IMR-90 (cell line): ENCODE measurements around the gene CHD2. TPM values are rescaled to one million over a fixed set of nuclear protein-coding genes. Genes with fewer than 3 reads are reported as not detected.
A peak's percentile ranks its signal among the peaks of the same experiment; 100 is the strongest.

Experiments
- ATAC-seq: fragments of 200-7000 bp; cut with Tn5 transposase; 2 replicates; pipeline ENCODE4 v1.9.1; 2020; ENCODE audit warnings: low read depth, mild to moderate bottlenecking, moderate library complexity
- BruUV-seq: library from RNA; stranded (reverse); fragments of 400-500 nt; replicated peaks from 2 replicates; lab custom pipeline; 2021; lab: Mats Ljungman, UMichigan
- CTCF ChIA-PET: fragments of 300-600 bp; formaldehyde crosslinking; extraction: SDS; loops from one replicate; lab custom pipeline; 2021; ENCODE audit warnings: antibody characterized with exemption; lab: Yijun Ruan, JAX
- POLR2A ChIA-PET: fragments of 300-600 bp; sonication (Branson Sonifier 250); formaldehyde crosslinking; loops from one replicate; lab custom pipeline; 2022; ENCODE audit warnings: antibody characterized with exemption; ENCODE audit not compliant: unreplicated experiment; lab: Charles Lee
- DNase-seq: peaks from one replicate; pipeline ENCODE4 v3.0.0; 2013
- H2AFZ ChIP-seq: replicated peaks from 2 replicates; pipeline ENCODE3; 2013; ENCODE audit warnings: low read length, mild to moderate bottlenecking; ENCODE audit not compliant: poor library complexity
- H2AK5ac ChIP-seq: 2 replicates; pipeline ENCODE4 v1.6.1; 2013; ENCODE audit warnings: low read depth, low read length, inconsistent platforms
- H2AK9ac ChIP-seq: replicated peaks from 2 replicates; pipeline ENCODE3; 2013; ENCODE audit warnings: mild to moderate bottlenecking, low read depth, low read length, moderate library complexity; ENCODE audit not compliant: poor library complexity
- H2BK120ac ChIP-seq: 2 replicates; pipeline ENCODE4 v1.6.1; 2013; ENCODE audit warnings: low read depth, low read length, inconsistent platforms
- H2BK15ac ChIP-seq: 3 replicates; pipeline ENCODE4 v1.6.1; 2013; ENCODE audit warnings: low read depth, low read length, inconsistent platforms
- H2BK20ac ChIP-seq: 2 replicates; pipeline ENCODE4 v1.6.1; 2013; ENCODE audit warnings: low read depth, mild to moderate bottlenecking, inconsistent platforms, low read length, moderate library complexity
- H2BK5ac ChIP-seq: 2 replicates; pipeline ENCODE4 v1.6.1; 2013; ENCODE audit warnings: mild to moderate bottlenecking, low read depth, low read length, inconsistent platforms; ENCODE audit not compliant: poor library complexity, severe bottlenecking
- H3K14ac ChIP-seq: replicated peaks from 2 replicates; pipeline ENCODE4 v1.6.1; 2013; ENCODE audit warnings: low read depth, low read length, inconsistent platforms
- H3K18ac ChIP-seq: 2 replicates; pipeline ENCODE4 v1.6.1; 2013; ENCODE audit warnings: low read depth, low read length, control low read depth
- H3K23ac ChIP-seq: 2 replicates; pipeline ENCODE4 v1.6.1; 2013; ENCODE audit warnings: low read depth, low read length, inconsistent platforms
- H3K27ac ChIP-seq: 2 replicates; pipeline ENCODE4 v1.5.1; 2013; ENCODE audit warnings: mild to moderate bottlenecking, control low read depth, low read length; ENCODE audit not compliant: insufficient read depth
- H3K27me3 ChIP-seq: 2 replicates; pipeline ENCODE4 v1.6.1; 2013; ENCODE audit warnings: low read length; ENCODE audit not compliant: control insufficient read depth, insufficient read depth
- H3K36me3 ChIP-seq: 2 replicates; pipeline ENCODE4 v1.6.1; 2013; ENCODE audit warnings: low read length, mixed read lengths; ENCODE audit not compliant: control insufficient read depth, insufficient read depth
- H3K4ac ChIP-seq: 2 replicates; pipeline ENCODE4 v1.6.1; 2013; ENCODE audit warnings: low read depth, low read length, inconsistent platforms
- H3K4me1 ChIP-seq: 2 replicates; pipeline ENCODE4 v1.6.1; 2013; ENCODE audit warnings: low read length, mixed read lengths; ENCODE audit not compliant: control insufficient read depth, insufficient read depth
- H3K4me2 ChIP-seq: 2 replicates; pipeline ENCODE4 v1.6.1; 2013; ENCODE audit warnings: low read depth, mild to moderate bottlenecking, control low read depth, low read length, moderate library complexity
- H3K4me3 ChIP-seq: 2 replicates; pipeline ENCODE4 v1.5.1; 2013; ENCODE audit warnings: low read depth, mild to moderate bottlenecking, control low read depth, low read length, moderate library complexity; ENCODE audit not compliant: insufficient read depth
- H3K56ac ChIP-seq: 2 replicates; pipeline ENCODE4 v1.6.1; 2013; ENCODE audit warnings: low read length, inconsistent platforms; ENCODE audit not compliant: insufficient read depth; ENCODE audit errors: extremely low read depth
- H3K79me1 ChIP-seq, 2 experiments: 2 replicates each; pipeline ENCODE4 v1.6.1; 2013; ENCODE audit warnings: low read length in 2 of 2, inconsistent platforms in 1 of 2, low read depth in 1 of 2
- H3K9ac ChIP-seq: 2 replicates; pipeline ENCODE4 v1.6.1; 2013; ENCODE audit warnings: low read depth, low read length, control low read depth
- H3K9me1 ChIP-seq: 2 replicates; pipeline ENCODE4 v1.6.1; 2013; ENCODE audit warnings: low read length, inconsistent platforms; ENCODE audit not compliant: insufficient read depth
- H3K9me3 ChIP-seq: 2 replicates; pipeline ENCODE4 v1.6.1; 2013; ENCODE audit warnings: low read length; ENCODE audit not compliant: control insufficient read depth, insufficient read depth
- H4K20me1 ChIP-seq: 2 replicates; pipeline ENCODE4 v1.6.1; 2013; ENCODE audit warnings: low read length, inconsistent platforms; ENCODE audit not compliant: insufficient read depth
- H4K5ac ChIP-seq: 2 replicates; pipeline ENCODE4 v1.6.1; 2013; ENCODE audit warnings: mild to moderate bottlenecking, low read depth, low read length, control low read depth
- H4K8ac ChIP-seq, 2 experiments: 2 replicates each; pipeline ENCODE4 v1.6.1; 2013; ENCODE audit warnings: low read depth in 2 of 2, low read length in 2 of 2, control low read depth in 1 of 2, inconsistent platforms in 1 of 2
- H4K91ac ChIP-seq: 2 replicates; pipeline ENCODE4 v1.6.1; 2013; ENCODE audit warnings: low read depth, low read length, inconsistent platforms; ENCODE audit not compliant: insufficient read depth
- FOS ChIP-seq: fragments of 150-350 bp; IDR thresholded peaks from 2 replicates; pipeline ENCODE4 v1.6.1; 2016; ENCODE audit warnings: low read depth, low read length
- POLR2A ChIP-seq: IDR thresholded peaks from 2 replicates; pipeline ENCODE4 v1.6.1; 2012; ENCODE audit warnings: mild to moderate bottlenecking, low read depth, low read length
- RFX5 ChIP-seq: IDR thresholded peaks from 2 replicates; pipeline ENCODE4 v1.8.0; 2012; ENCODE audit warnings: low read depth, mild to moderate bottlenecking, low read length, moderate library complexity
- WGBS, 2 experiments: methylation state at CpG; one replicate each; pipeline versions ENCODE4 v1.1.5 to v1.1.7; 2013; ENCODE audit warnings: missing lambda C conversion rate in 2 of 2; ENCODE audit not compliant: insufficient read length in 1 of 2; ENCODE audit errors: extremely low coverage in 2 of 2; 5-methylcytosine and 5-hydroxymethylcytosine counted together
- dilution Hi-C: fragments of 300-500 bp; cut with HindIII; formaldehyde crosslinking; loops from one replicate; pipeline ENCODE4 v1.14.3; 2018; ENCODE audit warnings: low sequenced_read_pairs; ENCODE audit not compliant: unreplicated experiment
- in situ Hi-C: fragments of 300-500 bp; cut with MboI; formaldehyde crosslinking; loops from 3 replicates; pipeline ENCODE4 v1.14.3; 2019; ENCODE audit warnings: low sequenced_read_pairs, inconsistent platforms, mixed read lengths
- intact Hi-C: fragments of 100-400 bp; cut with micrococcal nuclease; formaldehyde crosslinking; loops from 2 replicates; pipeline ENCODE4 v1.10.0; 2022
- polyA plus RNA-seq, 3 experiments: library from polyadenylated mRNA; depleted of rRNA; stranded (reverse); fragments of >200 nt; gene quantifications; 2 replicates each; pipeline ENCODE4 v1.2.3, GENCODE V29; 2012; ENCODE audit warnings: low replicate concordance in 1 of 3
- total RNA-seq: library from RNA; depleted of rRNA; stranded (reverse); fragments of >200 nt; gene quantifications from 2 replicates; pipeline ENCODE4 v1.2.3, GENCODE V29; 2012

Gene CHD2
- total and polyA plus RNA-seq, 2 of the 4 experiments (the other 2 are of a cell fraction): 44.9 to 64.7 TPM

- Histone ChIP-seq H2BK5ac (peak overlapping the region; percentile 89), H2AK9ac (no peak overlapping the region), H3K4ac (peak overlapping the region; percentile 88), H3K14ac (peak overlapping the region; percentile 93), H2AFZ (no peak overlapping the region), H3K27me3 (no peaks in the 10 kb centered on the region), H3K36me3 (peaks cover 19% of the 10 kb centered on the region), H3K23ac (peak overlapping the region; percentile 88; the same call in 1 of the 2 replicates), H3K9ac (peak overlapping the region; percentile 49), H3K79me1 (peaks cover 0 to 22% of the 10 kb centered on the region in 2 experiments; a peak in 2 of 4 replicates), H3K4me2 (peak overlapping the region; percentile 86), H4K20me1 (peaks cover 56% of the 10 kb centered on the region), H3K4me1 (peaks cover 23% of the 10 kb centered on the region), H4K8ac (peak overlapping the region; percentile 33 to 83), H3K56ac (peak overlapping the region; percentile 77), H2AK5ac (peak overlapping the region; percentile 83; the same call in 1 of the 2 replicates), H4K5ac (peak overlapping the region; percentile 70), H3K9me1 (peaks cover 8% of the 10 kb centered on the region), H3K27ac (peak overlapping the region; percentile 77), H3K4me3 (no peak overlapping the region; the same call in 1 of the 2 replicates), H4K91ac (peak overlapping the region; percentile 85), H3K18ac (peak overlapping the region; percentile 92), H3K9me3 (no peaks in the 10 kb centered on the region), H2BK120ac (peak overlapping the region; percentile 75), H2BK15ac (peak overlapping the region; percentile 78; the same call in 2 of the 3 replicates), H2BK20ac (peak overlapping the region; percentile 75)
- ChIA-PET CTCF (interaction anchor here (0.7 to 2.5 kb wide), 5 partner anchors 9 to 120 kb away, joined by 3 to 14 read pairs (median 4); no protein-coding TSS in a partner anchor), POLR2A (interaction anchor here (0.7 to 1.5 kb wide), 5 partner anchors 8 to 111 kb away, joined by 3 to 5 read pairs (median 3); partner anchors contain the start of gene CHD2)
- BruUV-seq: no TSS peak
- TF ChIP-seq POLR2A: peak; percentile 46; the same call in 1 of the 2 replicates
- 0 out of 2 replicates have a peak, but pooled peaks have one; percentile 28 for TF ChIP-seq FOS
- no peak for TF ChIP-seq RFX5
- peak; percentile 22 for ATAC-seq
- dilution Hi-C loops: no loop called here
- no CpG with 5 or more reads among the region's 5 CpGs for WGBS, 2 experiments
- DNase-seq: peak; percentile 90
- intact Hi-C loops: no loop called here
- in situ Hi-C loops: no loop called here
These were observed 8.0 kb downstream of the CHD2 start for GRCh38 chr15:92907896-92908712.
